ENCODE results near the gene ZNF891. TPM values are rescaled to one million over a fixed set of nuclear protein-coding genes. Genes with fewer than 3 reads are reported as not detected.
A peak's percentile ranks its signal among the peaks of the same experiment; 100 is the strongest.

Gene ZNF891
- total and polyA plus RNA-seq, 5 donors from 2014 or later, result 0.29 to 3.0 (median 0.64) TPM

- H3K36me3 Mint-ChIP-seq, result peaks cover 55% of the 10 kb centered on the region
- peaks cover 0 to 89% (median 44%) of the 10 kb centered on the region in 7 donors for H3K9me3 Mint-ChIP-seq
- Histone ChIP-seq H3K27me3 (ENCODE audit: control insufficient read depth, insufficient read depth, low read length) (no peaks in the 10 kb centered on the region), H3K36me3 (ENCODE audit: control insufficient read depth, insufficient read depth, low read length) (peaks cover 59% of the 10 kb centered on the region), H3K4me1 (ENCODE audit: control insufficient read depth, insufficient read depth, low read length, poor library complexity, severe bottlenecking) (no peaks in the 10 kb centered on the region), H3K9me3 (ENCODE audit: control insufficient read depth in 2 of 2, low read length in 2 of 2) (peaks cover 92 to 100% of the 10 kb centered on the region in 2 experiments), H3K4me3 (ENCODE audit: low read depth, low read length) (peak overlapping the region; percentile 30), H3K27ac (ENCODE audit: insufficient read depth, low read length, poor library complexity, severe bottlenecking) (no peak overlapping the region)
- no peaks in the 10 kb centered on the region for H3K4me1 Mint-ChIP-seq
- DNase-seq (no peak), ATAC-seq (ENCODE audit: low read depth in 2 of 2) (no peak)
- no peak overlapping the region for H3K27ac Mint-ChIP-seq
- peak overlapping the region in 1 of 4 donors; percentile 21 for H3K4me3 Mint-ChIP-seq
- no peaks in the 10 kb centered on the region for H3K27me3 Mint-ChIP-seq
Measured at GRCh38 chr12:133105620-133106019, 24.5 kb downstream of the ZNF891 start.

DNA sequence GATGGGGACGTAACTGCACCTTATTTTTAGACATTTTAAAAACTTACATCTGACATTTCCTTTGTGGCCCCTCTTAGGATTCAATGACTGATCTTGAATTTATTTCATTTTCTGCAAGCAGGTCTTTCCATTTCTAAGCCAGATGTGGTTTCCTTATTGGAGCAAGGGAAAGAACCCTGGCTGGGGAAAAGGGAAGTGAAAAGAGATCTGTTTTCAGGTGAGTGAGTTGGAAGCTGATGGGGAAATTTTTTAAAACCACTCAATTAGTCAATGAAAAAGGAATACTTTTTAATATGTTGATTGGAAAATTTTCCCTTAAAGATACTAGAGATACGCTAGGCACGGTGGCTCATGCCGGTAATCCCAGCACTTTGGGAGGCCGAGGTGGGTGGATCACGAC, 46.7 kb downstream of the ZNF891 start:
- Mint-ChIP-seq H3K9me3 (peaks cover 0 to 71% (median 33%) of the 10 kb centered on the region in 7 donors), H3K4me1 (peaks cover 0 to 16% (median 10%) of the 10 kb centered on the region in 4 donors), H3K36me3 (peaks cover 54% of the 10 kb centered on the region), H3K27me3 (no peaks in the 10 kb centered on the region), H3K27ac (no peak overlapping the region), H3K4me3 (no peak overlapping the region)
- Histone ChIP-seq H3K9me3 (ENCODE audit: control insufficient read depth in 2 of 2, low read length in 2 of 2) (peaks cover 65 to 85% of the 10 kb centered on the region in 2 experiments), H3K27me3 (ENCODE audit: control insufficient read depth, insufficient read depth, low read length) (no peaks in the 10 kb centered on the region), H3K27ac (ENCODE audit: insufficient read depth, low read length, poor library complexity, severe bottlenecking) (no peak overlapping the region), H3K4me3 (ENCODE audit: low read depth, low read length) (no peak overlapping the region), H3K36me3 (ENCODE audit: control insufficient read depth, insufficient read depth, low read length) (peaks cover 63% of the 10 kb centered on the region), H3K4me1 (ENCODE audit: control insufficient read depth, insufficient read depth, low read length, poor library complexity, severe bottlenecking) (peaks cover 4% of the 10 kb centered on the region)
- no peak for DNase-seq
- ATAC-seq (ENCODE audit: low read depth in 2 of 2), result no peak

GRCh38 chr12:133081159-133081780, 48.8 kb downstream of the ZNF891 start:
- Mint-ChIP-seq H3K27me3 (no peaks in the 10 kb centered on the region), H3K4me3 (peak overlapping the region in 1 of 4 donors; percentile 77), H3K27ac (peak overlapping the region in 1 of 3 donors; percentile 63), H3K9me3 (peaks cover 0 to 72% (median 32%) of the 10 kb centered on the region in 7 donors), H3K36me3 (peaks cover 41% of the 10 kb centered on the region), H3K4me1 (peaks cover 0 to 17% (median 10%) of the 10 kb centered on the region in 4 donors)
- Histone ChIP-seq H3K9me3 (ENCODE audit: control insufficient read depth in 2 of 2, low read length in 2 of 2) (peaks cover 64 to 82% of the 10 kb centered on the region in 2 experiments), H3K27ac (ENCODE audit: insufficient read depth, low read length, poor library complexity, severe bottlenecking) (peak overlapping the region; percentile 99), H3K4me3 (ENCODE audit: low read depth, low read length) (peak overlapping the region; percentile 93), H3K36me3 (ENCODE audit: control insufficient read depth, insufficient read depth, low read length) (peaks cover 44% of the 10 kb centered on the region), H3K4me1 (ENCODE audit: control insufficient read depth, insufficient read depth, low read length, poor library complexity, severe bottlenecking) (peaks cover 4% of the 10 kb centered on the region), H3K27me3 (ENCODE audit: control insufficient read depth, insufficient read depth, low read length) (no peaks in the 10 kb centered on the region)
- DNase-seq, result no peak
- ATAC-seq (ENCODE audit: low read depth in 2 of 2), result no peak

DNA sequence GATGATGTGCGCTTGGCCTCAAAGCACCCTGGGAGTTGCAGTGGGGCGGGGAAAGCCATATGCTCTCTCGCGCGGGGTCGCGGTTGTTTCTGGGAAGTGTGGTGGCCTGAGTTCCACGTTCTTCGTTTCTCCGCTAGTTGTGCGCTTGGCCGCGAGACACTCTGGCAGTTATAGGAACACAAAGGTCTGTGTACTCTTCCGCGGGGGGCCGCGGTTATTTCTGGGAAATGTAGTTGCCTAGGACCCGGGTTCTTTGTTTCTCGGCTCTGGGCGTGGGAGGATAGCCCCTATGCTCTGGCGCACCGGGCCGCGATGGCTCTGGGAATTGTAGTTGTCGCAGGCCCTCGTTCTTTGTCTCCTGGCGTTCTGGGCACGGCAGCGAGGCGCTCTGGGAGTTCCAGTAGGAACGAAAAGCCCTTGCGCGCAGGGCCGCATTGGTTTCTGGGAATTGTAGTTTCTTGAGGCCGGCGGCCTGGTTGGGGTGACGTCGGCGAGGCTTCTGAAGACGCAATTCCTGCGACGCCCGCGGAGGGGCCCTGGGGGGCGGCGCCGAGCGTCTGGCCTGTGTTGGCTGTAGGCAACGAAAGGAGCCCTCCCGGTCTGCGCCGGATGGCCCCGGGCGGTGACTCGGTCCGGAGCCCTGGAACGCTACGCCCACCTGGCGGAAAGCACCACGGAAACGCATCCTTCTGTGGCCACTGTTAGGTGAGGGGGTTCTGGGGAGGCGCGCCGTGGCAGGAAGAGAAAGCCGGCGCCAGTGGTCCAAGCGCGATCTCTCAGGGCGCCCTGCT, 49.5 kb downstream of the ZNF891 start, which contains the start of gene ZNF140:
ZNF140 (plus strand) TSS at position 556 of the 791 bp plus-strand sequence. CDS start 398 bp downstream, outside the sequence.
- peak within 1 kb of the TSS in 1 of 4 donors; percentile 77 for H3K4me3 Mint-ChIP-seq

GRCh38 chr12:133080026-133080367, 50.1 kb downstream of the ZNF891 start:
- peaks cover 30% of the 10 kb centered on the region for H3K36me3 Mint-ChIP-seq
- no peaks in the 10 kb centered on the region for H3K27me3 ChIP-seq (ENCODE audit: control insufficient read depth, insufficient read depth, low read length)
- ATAC-seq (ENCODE audit: low read depth in 2 of 2), result peak; percentile 82 to 83
- DNase-seq, result peak in 2 of 3 donors; percentile 93 to 99
- peaks cover 0 to 69% (median 28%) of the 10 kb centered on the region in 7 donors for H3K9me3 Mint-ChIP-seq
- peak overlapping the region; percentile 99 for H3K27ac ChIP-seq (ENCODE audit: insufficient read depth, low read length, poor library complexity, severe bottlenecking)
- no peak overlapping the region for H3K27ac Mint-ChIP-seq
- H3K4me1 Mint-ChIP-seq, result peaks cover 0 to 17% (median 10%) of the 10 kb centered on the region in 4 donors
- no peaks in the 10 kb centered on the region for H3K27me3 Mint-ChIP-seq
- peak overlapping the region; percentile 93 for H3K4me3 ChIP-seq (ENCODE audit: low read depth, low read length)
- peaks cover 31% of the 10 kb centered on the region for H3K36me3 ChIP-seq (ENCODE audit: control insufficient read depth, insufficient read depth, low read length)
- peaks cover 59 to 81% of the 10 kb centered on the region in 2 experiments for H3K9me3 ChIP-seq (ENCODE audit: control insufficient read depth in 2 of 2, low read length in 2 of 2)
- H3K4me1 ChIP-seq (ENCODE audit: control insufficient read depth, insufficient read depth, low read length, poor library complexity, severe bottlenecking), result peaks cover 4% of the 10 kb centered on the region
- H3K4me3 Mint-ChIP-seq, result no peak overlapping the region

More for the DNA sequence above, 49.5 kb downstream of the ZNF891 start, which contains the start of gene ZNF140:
- DNase-seq (peak; percentile 88 to 98 (median 97)), ATAC-seq (ENCODE audit: low read depth in 2 of 2) (peak; percentile 55 to 59)
- Histone ChIP-seq H3K27me3 (ENCODE audit: control insufficient read depth, insufficient read depth, low read length) (no peaks in the 10 kb centered on the region), H3K4me3 (ENCODE audit: low read depth, low read length) (peak within 1 kb of the TSS; percentile 93), H3K36me3 (ENCODE audit: control insufficient read depth, insufficient read depth, low read length) (peaks cover 37% of the 10 kb centered on the region), H3K4me1 (ENCODE audit: control insufficient read depth, insufficient read depth, low read length, poor library complexity, severe bottlenecking) (peaks cover 4% of the 10 kb centered on the region), H3K27ac (ENCODE audit: insufficient read depth, low read length, poor library complexity, severe bottlenecking) (peak within 1 kb of the TSS; percentile 99), H3K9me3 (ENCODE audit: control insufficient read depth in 2 of 2, low read length in 2 of 2) (peaks cover 62 to 82% of the 10 kb centered on the region in 2 experiments)
- Mint-ChIP-seq H3K9me3 (peaks cover 0 to 71% (median 30%) of the 10 kb centered on the region in 7 donors), H3K27ac (peak within 1 kb of the TSS in 1 of 3 donors; percentile 63), H3K36me3 (peaks cover 35% of the 10 kb centered on the region), H3K4me1 (peaks cover 0 to 17% (median 10%) of the 10 kb centered on the region in 4 donors), H3K27me3 (no peaks in the 10 kb centered on the region)

GRCh38 chr12:133073836-133074235, 56.2 kb downstream of the ZNF891 start:
- DNase-seq, result no peak
- no peak overlapping the region for H3K4me3 ChIP-seq (ENCODE audit: low read depth, low read length)
- Mint-ChIP-seq H3K36me3 (peaks cover 10% of the 10 kb centered on the region), H3K4me3 (no peak overlapping the region), H3K4me1 (peaks cover 0 to 4% (median 0%) of the 10 kb centered on the region in 4 donors), H3K27ac (no peak overlapping the region), H3K9me3 (peaks cover 0 to 63% (median 25%) of the 10 kb centered on the region in 7 donors), H3K27me3 (no peaks in the 10 kb centered on the region)
- H3K36me3 ChIP-seq (ENCODE audit: control insufficient read depth, insufficient read depth, low read length), result no peaks in the 10 kb centered on the region
- H3K27ac ChIP-seq (ENCODE audit: insufficient read depth, low read length, poor library complexity, severe bottlenecking), result no peak overlapping the region
- no peaks in the 10 kb centered on the region for H3K27me3 ChIP-seq (ENCODE audit: control insufficient read depth, insufficient read depth, low read length)
- no peak for ATAC-seq (ENCODE audit: low read depth in 2 of 2)
- H3K4me1 ChIP-seq (ENCODE audit: control insufficient read depth, insufficient read depth, low read length, poor library complexity, severe bottlenecking), result no peaks in the 10 kb centered on the region
- peaks cover 62 to 82% of the 10 kb centered on the region in 2 experiments for H3K9me3 ChIP-seq (ENCODE audit: control insufficient read depth in 2 of 2, low read length in 2 of 2)

DNA sequence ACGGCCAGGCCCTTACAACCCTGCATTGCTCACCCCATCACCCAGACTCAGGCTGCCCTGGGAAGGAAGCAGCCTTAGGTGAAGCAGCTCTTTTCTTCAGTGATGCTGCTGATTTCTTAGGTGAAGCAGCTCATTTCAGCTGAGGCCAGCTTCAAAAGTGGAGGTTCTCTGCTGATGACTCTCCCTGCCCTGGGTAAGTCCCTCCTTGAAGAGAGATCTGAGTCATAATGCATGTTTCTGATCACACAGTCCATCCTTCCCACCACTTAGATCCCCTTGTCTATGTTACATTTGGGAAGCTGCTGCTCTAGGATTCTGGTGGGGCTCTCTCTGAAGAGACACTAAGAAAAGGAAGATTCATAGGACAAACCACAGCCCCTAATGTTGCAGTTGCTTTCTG, 66.5 kb downstream of the ZNF891 start:
- Histone ChIP-seq H3K4me3 (ENCODE audit: low read depth, low read length) (peak overlapping the region; percentile 6), H3K9me3 (ENCODE audit: control insufficient read depth in 2 of 2, low read length in 2 of 2) (peaks cover 92 to 100% of the 10 kb centered on the region in 2 experiments), H3K27me3 (ENCODE audit: control insufficient read depth, insufficient read depth, low read length) (no peaks in the 10 kb centered on the region), H3K4me1 (ENCODE audit: control insufficient read depth, insufficient read depth, low read length, poor library complexity, severe bottlenecking) (no peaks in the 10 kb centered on the region), H3K36me3 (ENCODE audit: control insufficient read depth, insufficient read depth, low read length) (no peaks in the 10 kb centered on the region), H3K27ac (ENCODE audit: insufficient read depth, low read length, poor library complexity, severe bottlenecking) (no peak overlapping the region)
- Mint-ChIP-seq H3K36me3 (peaks cover 3% of the 10 kb centered on the region), H3K27ac (no peak overlapping the region), H3K4me3 (no peak overlapping the region), H3K27me3 (no peaks in the 10 kb centered on the region), H3K9me3 (peaks cover 0 to 82% (median 33%) of the 10 kb centered on the region in 7 donors), H3K4me1 (no peaks in the 10 kb centered on the region)
- ATAC-seq (ENCODE audit: low read depth in 2 of 2), result no peak
- DNase-seq, result no peak
